ENCODE measurements around the gene FITM1.

The FITM1 gene

GRCh38 chr14:24146453-24146977 lies 16.1 kb downstream of the FITM1 start, which contains the start of gene PSME2:
PSME2 (minus strand) TSS chr14:24146610; CDS start chr14:24146581, 29 bp downstream.
- H2AK5ac ChIP-seq (ENCODE audit: low read length, severe bottlenecking) = no peak within 1 kb of the TSS
- peak within 1 kb of the TSS in 1 of 2 experiments; percentile 87 for H3K14ac ChIP-seq (ENCODE audit: low read length in 2 of 2)

GRCh38 chr14:24146978-24147760 lies 16.7 kb downstream of the FITM1 start, which contains the start of gene RNF31:
RNF31 (plus strand) TSS chr14:24147498; CDS start chr14:24147699, 201 bp downstream.
- Histone ChIP-seq H3K14ac (ENCODE audit: low read length in 2 of 2) (peak within 1 kb of the TSS in 1 of 2 experiments; percentile 91), H2AFZ (ENCODE audit: low read depth, low read length) (peak within 1 kb of the TSS; percentile 43), H3K23ac (ENCODE audit: low read length in 2 of 2) (peak within 1 kb of the TSS in 1 of 2 experiments; percentile 75), H2AK5ac (ENCODE audit: low read length, severe bottlenecking) (peak within 1 kb of the TSS; percentile 10), H3K79me1 (replicated peaks; ENCODE audit: low read length, poor library complexity, severe bottlenecking) (peaks cover 39% of the 10 kb centered on the region), H3K27me3 (ENCODE audit: control insufficient read depth in 1 of 2, insufficient read depth in 1 of 2, low read length in 2 of 2) (no peaks in the 10 kb centered on the region), H3K27ac (ENCODE audit: low read length, poor library complexity, severe bottlenecking) (peak within 1 kb of the TSS; percentile 81), H2BK15ac (ENCODE audit: low read depth, poor library complexity, severe bottlenecking) (peak within 1 kb of the TSS; percentile 97), H3K4me2 (ENCODE audit: low read length, poor library complexity, severe bottlenecking) (peak within 1 kb of the TSS; percentile 96), H3K9me3 (ENCODE audit: control insufficient read depth, low read length) (no peaks in the 10 kb centered on the region), H4K8ac (ENCODE audit: low read length) (peak within 1 kb of the TSS; percentile 85), H3K4me1 (ENCODE audit: control insufficient read depth, insufficient read depth, low read depth, low read length) (peaks cover 18% of the 10 kb centered on the region), H3K4ac (ENCODE audit: low read depth in 1 of 2, low read length in 2 of 2) (peak within 1 kb of the TSS; percentile 89 to 96), H2BK5ac (ENCODE audit: low read depth, low read length, poor library complexity, severe bottlenecking) (no peak within 1 kb of the TSS), H3K18ac (ENCODE audit: low read depth in 1 of 2, low read length in 2 of 2) (peak within 1 kb of the TSS; percentile 87 to 88), H3K9ac (ENCODE audit: low read length) (peak within 1 kb of the TSS; percentile 94), H2BK12ac (ENCODE audit: low read length in 2 of 2) (peak within 1 kb of the TSS; percentile 44 to 55), H4K91ac (ENCODE audit: low read length) (peak within 1 kb of the TSS; percentile 66), H2BK120ac (ENCODE audit: low read depth, low read length) (peak within 1 kb of the TSS; percentile 67), H3K36me3 (ENCODE audit: control insufficient read depth in 1 of 2, insufficient read depth in 2 of 2, low read depth in 1 of 2, low read length in 2 of 2) (peaks cover 37 to 57% of the 10 kb centered on the region in 2 experiments), H3K4me3 (ENCODE audit: insufficient read depth in 1 of 2, low read depth in 1 of 2, low read length in 2 of 2) (peak within 1 kb of the TSS; percentile 92 to 96)
- under 1% methylated on average over 50 of the region's 57 CpGs for WGBS
- peak; percentile 98 for DNase-seq

More at GRCh38 chr14:24146453-24146977, 16.1 kb downstream of the FITM1 start, which contains the start of gene PSME2:
- H3K79me1 ChIP-seq (replicated peaks; ENCODE audit: low read length, poor library complexity, severe bottlenecking) = peaks cover 35% of the 10 kb centered on the region
- no peaks in the 10 kb centered on the region for H3K27me3 ChIP-seq (ENCODE audit: control insufficient read depth in 1 of 2, insufficient read depth in 1 of 2, low read length in 2 of 2)
- no peak within 1 kb of the TSS for H2BK5ac ChIP-seq (ENCODE audit: low read depth, low read length, poor library complexity, severe bottlenecking)
- H3K4me1 ChIP-seq (ENCODE audit: control insufficient read depth, insufficient read depth, low read depth, low read length) = peaks cover 18% of the 10 kb centered on the region
- H2BK120ac ChIP-seq (ENCODE audit: low read depth, low read length) = peak within 1 kb of the TSS; percentile 67
- H3K27ac ChIP-seq (ENCODE audit: low read length, poor library complexity, severe bottlenecking) = peak within 1 kb of the TSS; percentile 81
- peak within 1 kb of the TSS; percentile 66 for H4K91ac ChIP-seq (ENCODE audit: low read length)
- peak within 1 kb of the TSS; percentile 40 to 44 for H2BK12ac ChIP-seq (ENCODE audit: low read length in 2 of 2)
- peak within 1 kb of the TSS; percentile 43 for H2AFZ ChIP-seq (ENCODE audit: low read depth, low read length)
- peak within 1 kb of the TSS; percentile 97 for H2BK15ac ChIP-seq (ENCODE audit: low read depth, poor library complexity, severe bottlenecking)
- H3K9ac ChIP-seq (ENCODE audit: low read length) = peak within 1 kb of the TSS; percentile 94
- H3K23ac ChIP-seq (ENCODE audit: low read length in 2 of 2) = peak within 1 kb of the TSS in 1 of 2 experiments; percentile 75
- peaks cover 32 to 50% of the 10 kb centered on the region in 2 experiments for H3K36me3 ChIP-seq (ENCODE audit: control insufficient read depth in 1 of 2, insufficient read depth in 2 of 2, low read depth in 1 of 2, low read length in 2 of 2)
- no peaks in the 10 kb centered on the region for H3K9me3 ChIP-seq (ENCODE audit: control insufficient read depth, low read length)
- peak within 1 kb of the TSS; percentile 87 to 88 for H3K18ac ChIP-seq (ENCODE audit: low read depth in 1 of 2, low read length in 2 of 2)
- H3K4ac ChIP-seq (ENCODE audit: low read depth in 1 of 2, low read length in 2 of 2) = peak within 1 kb of the TSS; percentile 66 to 89
- peak within 1 kb of the TSS; percentile 92 to 96 for H3K4me3 ChIP-seq (ENCODE audit: insufficient read depth in 1 of 2, low read depth in 1 of 2, low read length in 2 of 2)
- DNase-seq = peak; percentile 99
- peak within 1 kb of the TSS; percentile 85 for H4K8ac ChIP-seq (ENCODE audit: low read length)
- 1% methylated on average over 22 of the region's 25 CpGs for WGBS
- H3K4me2 ChIP-seq (ENCODE audit: low read length, poor library complexity, severe bottlenecking) = peak within 1 kb of the TSS; percentile 96

GRCh38 chr14:24147761-24148428 lies 17.4 kb downstream of the FITM1 start:
- no peak for DNase-seq
- Histone ChIP-seq H3K9ac (ENCODE audit: low read length) (peak overlapping the region; percentile 94), H3K36me3 (ENCODE audit: control insufficient read depth in 1 of 2, insufficient read depth in 2 of 2, low read depth in 1 of 2, low read length in 2 of 2) (peaks cover 37 to 60% of the 10 kb centered on the region in 2 experiments), H2BK15ac (ENCODE audit: low read depth, poor library complexity, severe bottlenecking) (peak overlapping the region; percentile 31), H2BK120ac (ENCODE audit: low read depth, low read length) (peak overlapping the region; percentile 67), H3K4ac (ENCODE audit: low read depth in 1 of 2, low read length in 2 of 2) (peak overlapping the region; percentile 89 to 96), H2BK12ac (ENCODE audit: low read length in 2 of 2) (peak overlapping the region in 1 of 2 experiments; percentile 55), H3K79me1 (replicated peaks; ENCODE audit: low read length, poor library complexity, severe bottlenecking) (peaks cover 37% of the 10 kb centered on the region), H2BK5ac (ENCODE audit: low read depth, low read length, poor library complexity, severe bottlenecking) (no peak overlapping the region), H2AFZ (ENCODE audit: low read depth, low read length) (peak overlapping the region; percentile 42), H3K27ac (ENCODE audit: low read length, poor library complexity, severe bottlenecking) (peak overlapping the region; percentile 3), H3K4me1 (ENCODE audit: control insufficient read depth, insufficient read depth, low read depth, low read length) (peaks cover 17% of the 10 kb centered on the region), H3K4me2 (ENCODE audit: low read length, poor library complexity, severe bottlenecking) (peak overlapping the region; percentile 96), H3K18ac (ENCODE audit: low read depth in 1 of 2, low read length in 2 of 2) (peak overlapping the region; percentile 55 to 77), H3K14ac (ENCODE audit: low read length in 2 of 2) (peak overlapping the region in 1 of 2 experiments; percentile 91), H3K4me3 (ENCODE audit: insufficient read depth in 1 of 2, low read depth in 1 of 2, low read length in 2 of 2) (peak overlapping the region; percentile 92 to 96), H3K9me3 (ENCODE audit: control insufficient read depth, low read length) (no peaks in the 10 kb centered on the region), H3K27me3 (ENCODE audit: control insufficient read depth in 1 of 2, insufficient read depth in 1 of 2, low read length in 2 of 2) (no peaks in the 10 kb centered on the region), H4K91ac (ENCODE audit: low read length) (no peak overlapping the region), H2AK5ac (ENCODE audit: low read length, severe bottlenecking) (peak overlapping the region; percentile 10), H3K23ac (ENCODE audit: low read length in 2 of 2) (peak overlapping the region in 1 of 2 experiments; percentile 46), H4K8ac (ENCODE audit: low read length) (peak overlapping the region; percentile 76)
- WGBS = 8% methylated on average over 25 of the region's 29 CpGs
